GM21423 (cell line): ENCODE data around the gene CYS1.
"Not testable (repeated sequence)": the region's sequence is repeated elsewhere in the genome, so short reads cannot be mapped to it uniquely, and the experiment has no call there.

Experiments
- ATAC-seq: cut with Tn5 transposase; IDR thresholded peaks from one replicate; pipeline ENCODE4 v1.9.1; 2021; ENCODE audit warnings: mild to moderate bottlenecking, moderate library complexity; ENCODE audit not compliant: unreplicated experiment

CYS1 gene

GRCh38 chr2:10031886-10032745 is 48.1 kb downstream of the CYS1 start:
- no peak for ATAC-seq

GRCh38 chr2:10030798-10031197 is 49.4 kb downstream of the CYS1 start:
- not testable (repeated sequence) for ATAC-seq

GRCh38 chr2:10030311-10030736 is 49.9 kb downstream of the CYS1 start:
- ATAC-seq: no peak

- no peak for ATAC-seq
These were observed 50.4 kb downstream of the CYS1 start for GRCh38 chr2:10029875-10030223.

- no peak for ATAC-seq
These were observed 51.0 kb downstream of the CYS1 start for GRCh38 chr2:10028988-10029874.

- no peak for ATAC-seq
These were observed 51.7 kb downstream of the CYS1 start for GRCh38 chr2:10028407-10028987.

GRCh38 chr2:10027660-10028330 is 52.4 kb downstream of the CYS1 start:
- no peak for ATAC-seq

GRCh38 chr2:10026940-10027569 is 53.2 kb downstream of the CYS1 start:
- ATAC-seq: no peak

- no peak for ATAC-seq
These were observed 57.1 kb downstream of the CYS1 start for GRCh38 chr2:10022966-10023662.

- ATAC-seq: no peak
These were observed 57.8 kb downstream of the CYS1 start for GRCh38 chr2:10022445-10022844.

- no peak for ATAC-seq
These were observed 58.2 kb downstream of the CYS1 start for GRCh38 chr2:10022041-10022421.

GRCh38 chr2:10019602-10020400 is 60.4 kb downstream of the CYS1 start:
- ATAC-seq: no peak

GRCh38 chr2:10019174-10019573 is 61.0 kb downstream of the CYS1 start:
- no peak for ATAC-seq

- ATAC-seq: no peak
These were observed 62.8 kb downstream of the CYS1 start for GRCh38 chr2:10017313-10017941.

GRCh38 chr2:10016802-10017258 is 63.4 kb downstream of the CYS1 start:
- no peak for ATAC-seq

GRCh38 chr2:10016001-10016801 is 64.0 kb downstream of the CYS1 start:
- ATAC-seq: no peak

GRCh38 chr2:10015376-10015989 is 64.7 kb downstream of the CYS1 start:
- ATAC-seq: not testable (repeated sequence)
